Endodermal cell (in vitro differentiated cells): ENCODE measurements around the gene CAPN14. TPM values are rescaled to one million over a fixed set of nuclear protein-coding genes. Genes with fewer than 3 reads are reported as not detected.

Source experiments
- DNase-seq: peaks from one replicate; pipeline ENCODE4 v3.0.0-alpha.2; 2017
- H3K27ac ChIP-seq: 2 replicates; pipeline ENCODE4 v1.5.1; 2013; ENCODE audit warnings: mild to moderate bottlenecking, low read depth, low read length, moderate library complexity
- H3K27me3 ChIP-seq: 2 replicates; pipeline ENCODE4 v1.6.1; 2013; ENCODE audit warnings: mild to moderate bottlenecking, low read length, moderate library complexity; ENCODE audit not compliant: insufficient read depth, control insufficient read depth, poor library complexity, severe bottlenecking
- H3K36me3 ChIP-seq: 2 replicates; pipeline ENCODE4 v1.7.0; 2013; ENCODE audit warnings: mild to moderate bottlenecking, low read length, moderate library complexity; ENCODE audit not compliant: control insufficient read depth, insufficient read depth
- H3K4me1 ChIP-seq: one replicate; pipeline ENCODE4 v1.7.0; 2013; ENCODE audit warnings: low read length; ENCODE audit not compliant: control insufficient read depth, insufficient read depth
- H3K4me3 ChIP-seq: 2 replicates; pipeline ENCODE4 v1.5.1; 2013; ENCODE audit warnings: mild to moderate bottlenecking, low read length, moderate library complexity
- H3K9ac ChIP-seq: 2 replicates; pipeline ENCODE4 v1.6.1; 2013; ENCODE audit warnings: mild to moderate bottlenecking, low read length, moderate library complexity; ENCODE audit not compliant: poor library complexity, severe bottlenecking; ENCODE audit errors: extremely low read depth
- H3K9me3 ChIP-seq: 2 replicates; pipeline ENCODE4 v1.6.1; 2013; ENCODE audit warnings: mild to moderate bottlenecking, low read length, moderate library complexity; ENCODE audit not compliant: control insufficient read depth
- H3K27ac Mint-ChIP-seq: 2 replicates; pipeline ENCODE4 v1.8.0; 2020; ENCODE audit warnings: mixed read lengths
- H3K27me3 Mint-ChIP-seq: 2 replicates; pipeline ENCODE4 v1.8.0; 2021; ENCODE audit warnings: mild to moderate bottlenecking, mixed read lengths; ENCODE audit not compliant: insufficient read depth
- H3K36me3 Mint-ChIP-seq: 2 replicates; pipeline ENCODE4 v1.8.0; 2020; ENCODE audit warnings: low read depth, mixed read lengths
- H3K4me1 Mint-ChIP-seq: 2 replicates; pipeline ENCODE4 v1.8.0; 2020; ENCODE audit warnings: mixed read lengths
- H3K4me3 Mint-ChIP-seq: 2 replicates; pipeline ENCODE4 v1.8.0; 2020; ENCODE audit warnings: mild to moderate bottlenecking, moderate library complexity, mixed read lengths
- H3K9me3 Mint-ChIP-seq: 2 replicates; pipeline ENCODE4 v1.8.0; 2020; ENCODE audit warnings: mild to moderate bottlenecking, mixed read lengths
- CTCF ChIP-seq: fragments of 200-600 bp; sonication (generic); conservative IDR thresholded peaks from 2 replicates; pipeline ENCODE4 v1.5.0; 2021; ENCODE audit warnings: antibody characterized with exemption, mild to moderate bottlenecking
- WGBS, 2 experiments: methylation state at CpG; one replicate each; pipeline versions ENCODE4 v1.1.5 to v1.1.7; 2013; ENCODE audit warnings: missing lambda C conversion rate in 2 of 2, mixed read lengths in 1 of 2; ENCODE audit not compliant: insufficient coverage in 1 of 2, insufficient read length in 1 of 2; 5-methylcytosine and 5-hydroxymethylcytosine counted together
- total RNA-seq, 2 donors: library from RNA; stranded (reverse); fragmentation: NEBNext Ultra II Directional in 1 of 2; extraction: Animal tissue kit (Norgen Biotek cat#: 25700) in 1 of 2; gene quantifications; 2 replicates in 1 of 2; 3 replicates in 1 of 2; pipeline ENCODE4 v1.2.1, GENCODE V29; 2021

The CAPN14 gene
- total RNA-seq, 2 donors from 2014 or later = 0.31 to 0.40 TPM

DNA sequence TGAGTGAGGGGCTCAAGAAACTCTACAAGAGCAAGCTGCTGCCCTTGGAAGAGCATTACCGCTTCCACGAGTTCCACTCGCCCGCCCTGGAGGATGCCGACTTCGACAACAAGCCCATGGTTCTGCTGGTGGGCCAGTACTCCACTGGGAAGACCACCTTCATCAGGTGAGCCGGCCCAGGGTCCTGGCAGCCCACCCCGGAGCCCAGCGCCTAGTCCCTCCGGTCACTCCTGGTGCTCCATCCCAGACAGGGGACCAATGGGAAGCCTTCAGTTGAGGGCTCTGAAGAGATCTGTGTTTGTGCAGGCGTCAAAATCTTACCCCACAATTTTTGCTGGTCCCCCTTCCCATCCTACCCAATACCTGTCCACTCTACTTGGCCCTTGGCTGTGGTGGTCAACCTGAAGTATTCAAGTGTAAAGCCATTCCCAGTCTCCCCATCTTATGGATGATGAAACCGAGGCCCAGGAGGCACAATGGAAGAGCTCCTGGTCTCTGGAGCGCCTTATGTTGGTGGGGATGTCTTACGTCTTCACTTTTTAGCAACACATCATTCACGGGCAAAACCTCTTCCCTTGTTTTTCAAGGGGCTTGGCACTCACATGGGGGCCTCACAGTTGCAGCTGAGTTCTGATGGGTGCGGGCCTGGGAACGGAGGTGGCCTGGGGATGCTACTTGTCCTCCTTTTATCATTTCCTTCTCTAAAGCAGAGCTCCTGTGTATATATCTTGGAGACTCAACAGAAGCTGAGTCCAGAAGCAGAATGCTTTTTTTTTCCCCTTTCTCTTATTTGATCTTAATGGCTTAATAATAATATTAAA is 17.6 kb upstream of the CAPN14 start:
- H3K4me3 Mint-ChIP-seq = peak overlapping the region; percentile 62
- no peaks in the 10 kb centered on the region for H3K27me3 ChIP-seq
- H3K36me3 Mint-ChIP-seq = no peaks in the 10 kb centered on the region
- DNase-seq = no peak
- no peak overlapping the region for H3K27ac ChIP-seq
- no peak overlapping the region for H3K27ac Mint-ChIP-seq
- H3K9me3 Mint-ChIP-seq = no peaks in the 10 kb centered on the region
- H3K36me3 ChIP-seq = no peaks in the 10 kb centered on the region
- H3K4me1 Mint-ChIP-seq = peaks cover 17% of the 10 kb centered on the region
- WGBS, 2 experiments = 61 to 65% methylated on average over 13 to 17 of the region's 17 CpGs
- peaks cover 5% of the 10 kb centered on the region for H3K27me3 Mint-ChIP-seq
- H3K9ac ChIP-seq = peak overlapping the region; percentile 47
- H3K4me1 ChIP-seq = peaks cover 7% of the 10 kb centered on the region
- no peaks in the 10 kb centered on the region for H3K9me3 ChIP-seq
- H3K4me3 ChIP-seq = peak overlapping the region; percentile 87
- TF ChIP-seq CTCF = no peak

DNA sequence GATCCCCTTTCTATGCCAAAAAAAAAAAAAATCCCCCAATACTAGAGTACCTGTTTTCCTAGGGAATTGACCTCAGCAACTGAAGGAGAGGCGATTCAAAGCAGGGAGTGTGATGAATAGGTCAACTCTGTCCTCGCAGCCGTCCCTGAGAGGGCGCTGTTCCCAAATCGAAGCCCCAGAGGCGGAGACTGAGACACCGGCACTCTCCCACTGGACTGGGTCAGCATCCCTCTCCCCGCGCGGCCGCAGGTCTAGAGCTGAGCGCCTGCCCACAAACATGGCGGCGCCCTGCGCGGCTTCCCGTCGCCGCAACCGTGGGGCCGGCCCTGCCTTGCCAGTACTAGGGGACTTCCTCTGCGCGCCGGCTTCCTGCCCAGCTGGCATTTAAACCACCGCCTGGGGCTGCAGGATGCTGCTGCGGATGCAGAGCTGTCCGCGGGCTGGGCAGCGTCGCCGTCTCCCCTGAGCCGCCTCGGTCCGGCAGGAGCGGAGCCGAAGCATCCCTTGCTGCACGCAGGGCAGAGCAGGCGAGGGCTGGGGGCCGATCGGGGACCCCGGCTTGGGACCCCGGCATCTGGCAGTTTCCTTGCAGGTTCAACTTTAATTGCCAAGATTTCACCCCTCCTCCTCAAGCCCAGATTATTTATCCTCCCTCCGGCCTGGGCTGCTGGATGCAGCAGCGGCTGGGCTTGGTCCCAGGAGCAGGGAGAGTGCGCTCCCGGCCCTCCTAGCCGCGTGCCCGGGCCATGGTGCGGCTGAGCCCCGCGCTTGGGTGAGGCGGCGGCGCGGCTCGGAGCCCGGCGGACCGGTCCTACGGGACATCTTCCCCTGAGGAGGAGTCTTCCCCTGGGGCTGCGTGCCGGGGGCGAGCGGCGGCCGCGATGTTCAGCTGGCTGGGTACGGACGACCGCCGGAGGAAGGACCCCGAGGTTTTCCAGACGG is 16.7 kb upstream of the CAPN14 start, which contains the start of gene EHD3:
Gene EHD3 (plus strand): TSS at position 412 of the 942 bp plus-strand sequence. CDS start 470 bp downstream, at position 882.
- Histone ChIP-seq H3K27ac (no peak within 1 kb of the TSS), H3K9me3 (no peaks in the 10 kb centered on the region), H3K9ac (peak within 1 kb of the TSS; percentile 47), H3K4me1 (peaks cover 7% of the 10 kb centered on the region), H3K27me3 (no peaks in the 10 kb centered on the region), H3K4me3 (peak within 1 kb of the TSS; percentile 87), H3K36me3 (no peaks in the 10 kb centered on the region)
- peak; percentile 92 for TF ChIP-seq CTCF
- Mint-ChIP-seq H3K4me3 (peak within 1 kb of the TSS; percentile 62), H3K9me3 (no peaks in the 10 kb centered on the region), H3K27ac (no peak within 1 kb of the TSS), H3K27me3 (peaks cover 5% of the 10 kb centered on the region), H3K36me3 (no peaks in the 10 kb centered on the region), H3K4me1 (peaks cover 17% of the 10 kb centered on the region)
- WGBS, 2 experiments = 1% methylated on average over 41 to 74 of the region's 74 CpGs
- peak; percentile 99 for DNase-seq

DNA sequence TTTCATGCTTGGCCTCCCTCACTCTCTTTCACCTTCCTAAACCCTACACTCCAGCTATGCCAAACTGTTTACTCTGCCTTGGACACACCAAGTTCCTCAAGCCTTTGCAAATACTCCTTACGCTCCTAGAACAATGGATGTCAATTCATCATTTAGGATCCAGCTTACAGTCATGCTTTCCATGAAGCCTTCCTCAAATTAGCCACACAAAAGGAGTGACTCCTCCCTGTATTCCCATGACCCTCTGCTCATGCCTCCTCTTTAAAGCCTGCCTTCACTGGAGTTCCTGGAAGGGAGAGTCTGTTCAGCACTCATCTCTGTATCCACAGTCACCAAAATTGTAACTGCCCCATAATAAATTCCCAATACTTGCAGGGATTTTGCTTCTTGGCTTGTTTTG is 15.9 kb upstream of the CAPN14 start:
- no peaks in the 10 kb centered on the region for H3K9me3 Mint-ChIP-seq
- H3K9me3 ChIP-seq = no peaks in the 10 kb centered on the region
- H3K4me1 Mint-ChIP-seq = peaks cover 17% of the 10 kb centered on the region
- H3K4me3 Mint-ChIP-seq = no peak overlapping the region
- no peaks in the 10 kb centered on the region for H3K36me3 Mint-ChIP-seq
- peaks cover 5% of the 10 kb centered on the region for H3K27me3 Mint-ChIP-seq
- no peak overlapping the region for H3K27ac Mint-ChIP-seq
- no peaks in the 10 kb centered on the region for H3K36me3 ChIP-seq
- DNase-seq = peak; percentile 29
- H3K9ac ChIP-seq = no peak overlapping the region
- no peak overlapping the region for H3K27ac ChIP-seq
- H3K4me1 ChIP-seq = peaks cover 7% of the 10 kb centered on the region
- TF ChIP-seq CTCF = no peak
- H3K27me3 ChIP-seq = no peaks in the 10 kb centered on the region
- no peak overlapping the region for H3K4me3 ChIP-seq
- WGBS, 2 experiments = 90 to 100% methylated on average over 1 of the region's 1 CpG
